Renal pelvis (tissue), 4 donors: ENCODE data around the gene NPIPA1. TPM values are rescaled to one million over a fixed set of nuclear protein-coding genes. Genes with fewer than 3 reads are reported as not detected.
"Not testable (repeated sequence)": the region's sequence is repeated elsewhere in the genome, so short reads cannot be mapped to it uniquely, and the experiment has no call there.

Experiments used
- DNase-seq: peaks from one replicate; pipeline ENCODE4 v3.0.0-alpha.2; 2013
- polyA plus RNA-seq, 3 donors: library from polyadenylated mRNA; unstranded; fragments of 120-200 nt; gene quantifications; one replicate each; pipeline ENCODE4 v1.2.1, GENCODE V29; 2013; ENCODE audit not compliant: insufficient read length in 3 of 3

The NPIPA1 gene
- polyA plus RNA-seq, 3 donors: 121 to 163 (median 156) TPM

- not testable (repeated sequence) for DNase-seq
These were observed 8.1 kb upstream of the NPIPA1 start for GRCh38 chr16:14929176-14929575.

- DNase-seq: not testable (repeated sequence)
These were observed 7.0 kb upstream of the NPIPA1 start for GRCh38 chr16:14930246-14930645.

- not testable (repeated sequence) for DNase-seq
These were observed 6.3 kb upstream of the NPIPA1 start for GRCh38 chr16:14930971-14931370.

- not testable (repeated sequence) for DNase-seq
These were observed 4.5 kb upstream of the NPIPA1 start for GRCh38 chr16:14932581-14933375.

- not testable (repeated sequence) for DNase-seq
These were observed 751 bp downstream of the NPIPA1 start for GRCh38 chr16:14937994-14938393.

- not testable (repeated sequence) for DNase-seq
These were observed 5.4 kb downstream of the NPIPA1 start for GRCh38 chr16:14942686-14943085.

GRCh38 chr16:14955546-14956231, 18.4 kb downstream of the NPIPA1 start:
- DNase-seq: no peak

GRCh38 chr16:14957576-14958322, 20.5 kb downstream of the NPIPA1 start:
- DNase-seq: no peak

- no peak for DNase-seq
These were observed 21.0 kb downstream of the NPIPA1 start for GRCh38 chr16:14958323-14958600.

GRCh38 chr16:14958970-14959369, 21.7 kb downstream of the NPIPA1 start:
- no peak for DNase-seq

- no peak for DNase-seq
These were observed 24.4 kb downstream of the NPIPA1 start for GRCh38 chr16:14961405-14962186.

- no peak for DNase-seq
These were observed 26.3 kb downstream of the NPIPA1 start for GRCh38 chr16:14963281-14964173.

GRCh38 chr16:14965328-14965727, 28.1 kb downstream of the NPIPA1 start:
- no peak for DNase-seq

- DNase-seq: not testable (repeated sequence)
These were observed 32.6 kb downstream of the NPIPA1 start for GRCh38 chr16:14969795-14970194.

- not testable (repeated sequence) for DNase-seq
These were observed 34.5 kb downstream of the NPIPA1 start for GRCh38 chr16:14971621-14972228.

GRCh38 chr16:14973785-14974322, 36.6 kb downstream of the NPIPA1 start:
- not testable (repeated sequence) for DNase-seq

- not testable (repeated sequence) for DNase-seq
These were observed 37.0 kb downstream of the NPIPA1 start for GRCh38 chr16:14974331-14974655.

- peak; percentile 93 for DNase-seq
These were observed 37.6 kb downstream of the NPIPA1 start, which contains the start of gene PDXDC1 for GRCh38 chr16:14974656-14975417. Gene PDXDC1 (plus strand): TSS chr16:14975026. CDS start chr16:14975200, 174 bp downstream.
